Ishikawa (cell line): Measurements from ENCODE around the gene KCNJ11.

Experiments
- CEBPB ChIP-seq: IDR thresholded peaks from 2 replicates; pipeline ENCODE4 v1.6.1; 2012
- CREB1 ChIP-seq: IDR thresholded peaks from 2 replicates; pipeline ENCODE4 v1.6.1; 2012; ENCODE audit warnings: low read depth
- EGR1 ChIP-seq: IDR thresholded peaks from 2 replicates; pipeline ENCODE4 v1.6.1; 2012
- EP300 ChIP-seq: IDR thresholded peaks from 2 replicates; pipeline ENCODE4 v1.6.1; 2012; ENCODE audit warnings: borderline replicate concordance
- FOXM1 ChIP-seq: IDR thresholded peaks from 2 replicates; pipeline ENCODE4 v1.6.1; 2012; ENCODE audit warnings: low read depth, borderline replicate concordance
- NFIC ChIP-seq: IDR thresholded peaks from 2 replicates; pipeline ENCODE4 v1.6.1; 2012
- RAD21 ChIP-seq: IDR thresholded peaks from 2 replicates; pipeline ENCODE4 v1.6.1; 2012; ENCODE audit warnings: low read depth
- TAF1 ChIP-seq: IDR thresholded peaks from 2 replicates; pipeline ENCODE4 v1.6.1; 2012; ENCODE audit warnings: low read depth, mild to moderate bottlenecking
- TCF12 ChIP-seq: IDR thresholded peaks from 2 replicates; pipeline ENCODE4 v1.6.1; 2012; ENCODE audit warnings: low read depth
- TEAD4 ChIP-seq: IDR thresholded peaks from 2 replicates; pipeline ENCODE4 v1.6.1; 2012
- USF1 ChIP-seq: IDR thresholded peaks from 2 replicates; pipeline ENCODE4 v1.6.1; 2012
- YY1 ChIP-seq: IDR thresholded peaks from 2 replicates; pipeline ENCODE4 v1.6.1; 2012; ENCODE audit warnings: low read depth
- ZBTB7A ChIP-seq: IDR thresholded peaks from 2 replicates; pipeline ENCODE4 v1.6.1; 2012; ENCODE audit warnings: low read depth
- TF ChIP-seq, protein P1 (sequence below): IDR thresholded peaks from 2 replicates; pipeline ENCODE4 v1.6.1; 2012
- TF ChIP-seq, protein P2 (sequence below): IDR thresholded peaks from 2 replicates; pipeline ENCODE4 v1.6.1; 2012; ENCODE audit warnings: low read depth, mild to moderate bottlenecking

The KCNJ11 gene

GRCh38 chr11:17421781-17422180 lies 33.3 kb upstream of the KCNJ11 start:
- TF ChIP-seq FOXM1 (no peak), USF1 (peak; percentile 26; the same call in 1 of the 2 replicates)

- TF ChIP-seq RAD21 (no peak), TCF12 (no peak), ZBTB7A (no peak), TEAD4 (no peak), USF1 (no peak), NFIC (no peak), EGR1 (no peak), TAF1 (no peak), YY1 (no peak), CEBPB (no peak), EP300 (no peak), FOXM1 (no peak), CREB1 (no peak)
- TF ChIP-seq, protein P1, sequence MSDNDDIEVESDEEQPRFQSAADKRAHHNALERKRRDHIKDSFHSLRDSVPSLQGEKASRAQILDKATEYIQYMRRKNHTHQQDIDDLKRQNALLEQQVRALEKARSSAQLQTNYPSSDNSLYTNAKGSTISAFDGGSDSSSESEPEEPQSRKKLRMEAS, result no peak
- TF ChIP-seq, protein P2, sequence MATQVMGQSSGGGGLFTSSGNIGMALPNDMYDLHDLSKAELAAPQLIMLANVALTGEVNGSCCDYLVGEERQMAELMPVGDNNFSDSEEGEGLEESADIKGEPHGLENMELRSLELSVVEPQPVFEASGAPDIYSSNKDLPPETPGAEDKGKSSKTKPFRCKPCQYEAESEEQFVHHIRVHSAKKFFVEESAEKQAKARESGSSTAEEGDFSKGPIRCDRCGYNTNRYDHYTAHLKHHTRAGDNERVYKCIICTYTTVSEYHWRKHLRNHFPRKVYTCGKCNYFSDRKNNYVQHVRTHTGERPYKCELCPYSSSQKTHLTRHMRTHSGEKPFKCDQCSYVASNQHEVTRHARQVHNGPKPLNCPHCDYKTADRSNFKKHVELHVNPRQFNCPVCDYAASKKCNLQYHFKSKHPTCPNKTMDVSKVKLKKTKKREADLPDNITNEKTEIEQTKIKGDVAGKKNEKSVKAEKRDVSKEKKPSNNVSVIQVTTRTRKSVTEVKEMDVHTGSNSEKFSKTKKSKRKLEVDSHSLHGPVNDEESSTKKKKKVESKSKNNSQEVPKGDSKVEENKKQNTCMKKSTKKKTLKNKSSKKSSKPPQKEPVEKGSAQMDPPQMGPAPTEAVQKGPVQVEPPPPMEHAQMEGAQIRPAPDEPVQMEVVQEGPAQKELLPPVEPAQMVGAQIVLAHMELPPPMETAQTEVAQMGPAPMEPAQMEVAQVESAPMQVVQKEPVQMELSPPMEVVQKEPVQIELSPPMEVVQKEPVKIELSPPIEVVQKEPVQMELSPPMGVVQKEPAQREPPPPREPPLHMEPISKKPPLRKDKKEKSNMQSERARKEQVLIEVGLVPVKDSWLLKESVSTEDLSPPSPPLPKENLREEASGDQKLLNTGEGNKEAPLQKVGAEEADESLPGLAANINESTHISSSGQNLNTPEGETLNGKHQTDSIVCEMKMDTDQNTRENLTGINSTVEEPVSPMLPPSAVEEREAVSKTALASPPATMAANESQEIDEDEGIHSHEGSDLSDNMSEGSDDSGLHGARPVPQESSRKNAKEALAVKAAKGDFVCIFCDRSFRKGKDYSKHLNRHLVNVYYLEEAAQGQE, result no peak
Measured at GRCh38 chr11:17418444-17419081, 30.1 kb upstream of the KCNJ11 start.

GRCh38 chr11:17416492-17416891 lies 28.0 kb upstream of the KCNJ11 start:
- TF ChIP-seq USF1, result no peak
- TF ChIP-seq YY1, result no peak
- no peak for TF ChIP-seq TCF12
- no peak for TF ChIP-seq EGR1
- no peak for TF ChIP-seq FOXM1
- no peak for TF ChIP-seq TEAD4
- TF ChIP-seq, protein P2, result peak; percentile 58
- no peak for TF ChIP-seq ZBTB7A

GRCh38 chr11:17415523-17416104 lies 27.2 kb upstream of the KCNJ11 start:
- TF ChIP-seq, protein P2, result no peak
- TF ChIP-seq NFIC, result no peak
- TF ChIP-seq CREB1, result no peak
- no peak for TF ChIP-seq ZBTB7A
- TF ChIP-seq USF1, result no peak
- TF ChIP-seq RAD21, result no peak
- TF ChIP-seq FOXM1, result no peak
- TF ChIP-seq TAF1, result no peak
- TF ChIP-seq YY1, result no peak
- TF ChIP-seq EP300, result no peak
